ENCODE results near the gene TUT1.
"Not testable (repeated sequence)": the region's sequence is repeated elsewhere in the genome, so short reads cannot be mapped to it uniquely, and the experiment has no call there.

TUT1 gene

DNA sequence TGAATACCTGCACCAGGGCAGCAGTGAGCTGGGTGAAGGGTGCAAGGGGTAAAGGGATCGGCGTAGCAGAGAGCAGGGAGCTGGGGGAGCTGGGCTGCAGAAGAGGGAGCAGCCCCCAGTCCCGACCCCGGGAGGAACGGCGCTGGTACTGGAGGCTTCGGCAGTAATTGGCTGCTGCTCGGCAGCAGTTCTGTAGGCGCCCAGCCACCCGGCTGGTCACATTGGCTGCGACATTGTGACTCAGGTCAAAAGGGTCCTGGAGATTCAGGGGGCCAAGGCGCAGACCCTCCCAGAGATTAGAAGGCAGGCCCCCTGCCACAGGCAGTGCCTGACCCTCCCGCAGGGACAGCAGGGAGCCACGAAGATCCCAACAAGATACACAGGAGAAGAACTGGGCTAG is 15.5 kb downstream of the TUT1 start:
- TF ChIP-seq, protein P1, sequence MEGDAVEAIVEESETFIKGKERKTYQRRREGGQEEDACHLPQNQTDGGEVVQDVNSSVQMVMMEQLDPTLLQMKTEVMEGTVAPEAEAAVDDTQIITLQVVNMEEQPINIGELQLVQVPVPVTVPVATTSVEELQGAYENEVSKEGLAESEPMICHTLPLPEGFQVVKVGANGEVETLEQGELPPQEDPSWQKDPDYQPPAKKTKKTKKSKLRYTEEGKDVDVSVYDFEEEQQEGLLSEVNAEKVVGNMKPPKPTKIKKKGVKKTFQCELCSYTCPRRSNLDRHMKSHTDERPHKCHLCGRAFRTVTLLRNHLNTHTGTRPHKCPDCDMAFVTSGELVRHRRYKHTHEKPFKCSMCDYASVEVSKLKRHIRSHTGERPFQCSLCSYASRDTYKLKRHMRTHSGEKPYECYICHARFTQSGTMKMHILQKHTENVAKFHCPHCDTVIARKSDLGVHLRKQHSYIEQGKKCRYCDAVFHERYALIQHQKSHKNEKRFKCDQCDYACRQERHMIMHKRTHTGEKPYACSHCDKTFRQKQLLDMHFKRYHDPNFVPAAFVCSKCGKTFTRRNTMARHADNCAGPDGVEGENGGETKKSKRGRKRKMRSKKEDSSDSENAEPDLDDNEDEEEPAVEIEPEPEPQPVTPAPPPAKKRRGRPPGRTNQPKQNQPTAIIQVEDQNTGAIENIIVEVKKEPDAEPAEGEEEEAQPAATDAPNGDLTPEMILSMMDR (conservative IDR thresholded peaks at IDR 0.05; ENCODE audit: control insufficient read depth, insufficient read depth, low read depth, low read length): no peak
- peak overlapping the region; percentile 74 for H3K4me3 ChIP-seq (ENCODE audit: control insufficient read depth, low read depth, low read length)
- DNase-seq (ENCODE audit: low read depth): no peak

DNA sequence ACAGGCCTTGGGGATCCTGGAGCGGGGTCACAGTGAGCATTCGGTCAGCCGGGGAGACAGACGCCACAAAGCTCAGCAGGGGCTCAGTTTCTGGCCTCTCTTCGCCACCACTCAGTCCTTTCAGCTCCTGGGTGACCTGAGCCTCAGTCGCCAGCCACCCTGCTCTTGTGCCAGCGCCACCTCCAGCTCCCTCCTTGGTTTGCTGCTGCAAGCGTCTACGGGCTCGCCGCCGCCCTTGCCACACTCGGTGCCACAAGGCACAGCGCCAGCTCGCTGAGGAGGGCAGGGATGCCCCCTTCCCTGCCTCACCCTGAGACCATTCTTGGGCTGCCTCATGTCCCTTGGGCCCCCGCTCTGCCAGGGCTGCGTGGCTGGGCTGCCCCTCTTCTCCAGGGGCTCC is 16.2 kb downstream of the TUT1 start:
- DNase-seq (ENCODE audit: low read depth): no peak
- TF ChIP-seq, protein P1 (conservative IDR thresholded peaks at IDR 0.05; ENCODE audit: control insufficient read depth, insufficient read depth, low read depth, low read length): no peak
- peak overlapping the region; percentile 74 for H3K4me3 ChIP-seq (ENCODE audit: control insufficient read depth, low read depth, low read length)

DNA sequence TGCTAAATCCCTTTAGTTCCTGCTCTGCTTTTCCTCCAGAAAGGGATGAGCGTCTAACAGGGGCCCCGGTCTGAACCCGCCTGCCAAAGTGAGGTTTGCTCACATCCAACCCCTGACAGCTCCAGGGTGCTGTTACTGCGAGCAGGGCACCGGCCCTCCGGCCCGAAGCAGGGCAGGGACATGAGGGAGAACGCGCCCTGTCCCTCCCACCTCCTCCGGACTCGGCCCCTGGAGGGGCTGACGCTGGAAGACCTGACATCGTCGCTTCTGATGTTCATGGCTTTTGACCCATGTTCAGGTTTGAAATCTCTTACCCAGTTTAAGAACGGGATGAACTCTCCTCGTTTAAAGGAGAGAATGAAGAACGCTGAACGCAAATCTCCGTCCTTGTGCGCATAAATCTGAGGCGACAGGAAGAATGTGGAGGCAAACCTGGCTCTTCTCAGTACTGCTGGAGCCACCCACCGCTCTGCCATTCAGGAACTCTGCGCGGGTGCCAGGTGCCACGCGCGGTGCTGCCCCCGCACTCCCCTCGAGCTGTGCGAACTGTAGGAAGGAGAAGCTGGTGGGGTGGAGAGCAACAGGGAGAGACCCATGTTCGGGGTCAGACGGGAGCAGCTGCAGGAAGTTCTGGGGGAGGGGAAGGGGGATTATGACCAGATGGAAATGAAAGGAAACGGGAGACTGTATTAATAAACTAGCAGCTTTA is 16.8 kb downstream of the TUT1 start:
- TF ChIP-seq, protein P1 (conservative IDR thresholded peaks at IDR 0.05; ENCODE audit: control insufficient read depth, insufficient read depth, low read depth, low read length): no peak
- no peak for DNase-seq (ENCODE audit: low read depth)
- peak overlapping the region; percentile 74 for H3K4me3 ChIP-seq (ENCODE audit: control insufficient read depth, low read depth, low read length)

DNA sequence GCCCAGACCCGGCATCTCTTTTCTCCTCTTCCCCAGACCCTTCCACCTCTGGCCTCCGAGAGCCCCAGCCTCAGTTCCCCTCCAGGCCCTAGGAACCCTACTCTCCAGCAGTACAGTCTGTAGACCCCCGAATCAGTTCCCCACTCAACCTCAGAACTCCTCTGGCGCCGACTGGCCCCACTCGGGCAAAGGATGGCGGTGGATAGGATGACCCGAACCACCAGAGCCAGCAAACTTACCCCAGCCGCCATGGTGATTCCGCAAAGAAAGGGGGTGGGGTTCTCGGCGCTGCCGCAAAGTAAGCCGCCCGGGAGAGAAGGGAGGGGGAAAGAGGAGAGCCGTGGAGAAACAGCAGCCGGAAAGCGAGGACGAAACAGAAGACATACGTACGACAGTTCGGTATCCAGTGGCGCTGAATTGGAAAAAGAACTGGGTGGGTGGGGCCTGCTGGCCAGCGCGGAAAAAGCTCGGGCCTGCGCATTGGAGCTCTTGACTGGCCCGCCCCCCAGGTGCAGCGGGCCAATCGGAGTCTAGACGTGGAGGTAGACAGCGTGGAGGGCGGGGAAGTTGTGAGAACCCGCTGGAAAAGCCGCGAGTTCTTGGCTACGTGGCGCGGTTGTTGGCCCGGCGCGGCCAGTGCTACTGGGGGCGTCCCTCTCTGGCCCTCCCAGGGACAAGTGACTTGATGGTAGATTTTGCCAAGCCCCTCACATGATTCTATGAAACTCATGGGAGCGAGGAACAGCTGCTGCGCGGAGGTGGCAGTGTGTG is 17.5 kb downstream of the TUT1 start, which contains the start of gene EEF1G:
Gene EEF1G (minus strand): TSS at position 300 of the 771 bp plus-strand sequence. CDS start 49 bp downstream, at position 251.
- TF ChIP-seq, protein P1 (conservative IDR thresholded peaks at IDR 0.05; ENCODE audit: control insufficient read depth, insufficient read depth, low read depth, low read length): no peak
- peak within 1 kb of the TSS; percentile 84 for H3K4me3 ChIP-seq (ENCODE audit: control insufficient read depth, low read depth, low read length)
- DNase-seq (ENCODE audit: low read depth): peak; percentile 100

DNA sequence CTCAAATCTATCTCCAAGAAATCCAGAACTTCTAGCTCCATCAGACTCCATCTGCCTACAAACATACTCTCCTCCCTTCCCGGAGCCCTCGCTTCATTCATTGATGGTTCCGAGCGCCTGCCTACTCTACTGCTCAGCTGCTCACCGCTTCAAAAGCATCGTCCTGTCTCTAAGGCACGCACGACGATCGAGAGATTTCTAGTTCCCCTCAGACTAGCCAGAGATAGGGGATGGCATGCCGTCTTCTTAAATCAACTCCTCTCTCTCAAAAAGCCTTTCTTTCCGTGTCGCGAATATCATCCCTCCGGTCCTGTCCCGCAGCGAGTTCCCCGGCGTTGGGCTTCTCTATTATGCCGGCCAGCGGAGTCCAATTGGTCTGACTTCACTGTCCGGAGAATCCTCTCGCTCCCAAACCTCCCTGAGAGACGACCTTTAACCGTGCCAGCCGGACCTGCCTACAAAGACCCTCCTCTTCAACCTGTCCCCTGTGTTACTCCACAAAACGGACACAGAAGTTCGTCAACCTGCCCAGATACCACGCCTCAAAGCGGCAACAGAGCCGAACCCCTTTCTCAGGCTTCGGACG is 18.2 kb downstream of the TUT1 start:
- TF ChIP-seq, protein P1 (conservative IDR thresholded peaks at IDR 0.05; ENCODE audit: control insufficient read depth, insufficient read depth, low read depth, low read length): no peak
- H3K4me3 ChIP-seq (ENCODE audit: control insufficient read depth, low read depth, low read length): peak overlapping the region; percentile 84
- no peak for DNase-seq (ENCODE audit: low read depth)

DNA sequence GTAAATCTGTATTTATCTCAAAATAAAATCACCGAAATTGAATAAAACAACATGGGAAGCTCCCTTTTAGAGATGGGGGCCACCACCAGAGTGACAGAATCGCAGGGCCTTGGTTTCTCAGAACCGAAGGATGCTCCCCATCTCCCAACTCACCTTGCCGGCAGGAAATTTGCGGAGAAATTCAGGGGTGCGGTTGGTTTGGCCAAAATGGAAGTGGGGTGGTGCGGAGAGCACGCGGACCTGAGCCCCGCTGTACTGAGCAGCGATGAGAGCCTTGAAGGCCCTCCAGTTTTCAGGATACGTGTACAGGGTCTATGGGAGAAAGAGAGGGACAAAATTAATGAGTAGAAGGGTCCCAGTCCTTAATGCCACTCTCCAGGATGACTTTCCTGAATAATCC is 18.9 kb downstream of the TUT1 start:
- TF ChIP-seq, protein P1 (conservative IDR thresholded peaks at IDR 0.05; ENCODE audit: control insufficient read depth, insufficient read depth, low read depth, low read length): no peak
- DNase-seq (ENCODE audit: low read depth): no peak
- H3K4me3 ChIP-seq (ENCODE audit: control insufficient read depth, low read depth, low read length): peak overlapping the region; percentile 84

DNA sequence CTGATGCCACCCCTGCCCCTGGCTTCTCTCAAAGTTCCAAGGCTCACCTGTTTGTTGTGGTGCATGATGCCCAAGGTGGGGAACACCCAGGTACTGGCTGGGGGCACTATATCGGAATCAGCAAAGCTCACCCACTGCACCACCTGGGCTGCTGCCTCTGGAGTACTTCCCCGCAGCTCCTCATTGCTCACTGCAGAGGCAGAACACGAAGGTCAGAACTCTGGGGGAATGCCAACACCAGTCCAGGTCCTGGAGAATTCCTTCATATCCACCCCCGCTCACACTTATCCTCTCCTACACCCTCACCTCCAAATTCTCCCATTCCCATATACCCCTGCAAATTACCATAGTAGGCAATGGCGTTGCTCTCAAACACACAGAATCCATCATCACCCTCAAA is 19.8 kb downstream of the TUT1 start:
- not testable (repeated sequence) for DNase-seq (ENCODE audit: low read depth); H3K4me3 ChIP-seq (ENCODE audit: control insufficient read depth, low read depth, low read length)

DNA sequence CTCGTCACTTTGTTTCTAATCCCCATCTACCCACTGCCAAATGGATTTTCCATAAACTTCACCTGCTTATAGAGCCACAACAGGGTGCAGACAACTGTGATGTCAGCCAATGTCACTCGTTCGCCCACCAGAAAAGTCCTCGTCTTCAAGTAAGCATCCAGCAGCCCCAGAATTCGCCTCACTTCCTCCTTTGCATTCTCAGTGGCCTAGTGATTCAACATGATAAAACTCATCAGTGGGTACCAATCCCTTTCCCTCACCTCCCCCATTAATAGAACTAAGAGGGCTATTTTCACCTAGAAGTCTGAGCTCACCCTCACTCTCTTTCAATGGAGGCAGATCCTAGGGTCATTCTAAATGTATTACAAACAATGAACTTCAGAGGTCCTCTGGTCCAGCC is 20.4 kb downstream of the TUT1 start:
- not testable (repeated sequence) for DNase-seq (ENCODE audit: low read depth); H3K4me3 ChIP-seq (ENCODE audit: control insufficient read depth, low read depth, low read length)
